Measurements from ENCODE around the gene FARP2. TPM values are rescaled to one million over a fixed set of nuclear protein-coding genes. Genes with fewer than 3 reads are reported as not detected.

Gene FARP2
- total RNA-seq, 1 experiment from 2014 or later = 49.3 TPM

- ChIA-PET CTCF (no interaction called here), POLR2A (no interaction called here), RAD21 (ENCODE audit: low non-redundant PET in 1 of 2, low total read pairs in 2 of 2, uncharacterized antibody in 2 of 2, unreplicated experiment in 2 of 2) (no interaction called here)
- no peaks in the 10 kb centered on the region for H4K20me1 ChIP-seq (ENCODE audit: insufficient read depth)
- BruUV-seq (replicated peaks) = no TSS peak
- intact Hi-C loops (cut with micrococcal nuclease) = no loop called here
- H3K4me2 ChIP-seq (ENCODE audit: low read length) = no peak overlapping the region
- ATAC-seq (peak; percentile 13; the same call in 1 of the 2 replicates), DNase-seq (ENCODE audit: low read depth, low spot score) (no peak)
- no peak overlapping the region for H2AFZ ChIP-seq (ENCODE audit: low read depth, low read length, poor library complexity, severe bottlenecking)
- peaks cover 10 to 19% of the 10 kb centered on the region in 2 experiments for H3K36me3 ChIP-seq (ENCODE audit: control insufficient read depth in 1 of 2, insufficient read depth in 2 of 2, low read length in 2 of 2)
- H3K9me2 ChIP-seq (ENCODE audit: insufficient read depth) = no peaks in the 10 kb centered on the region
- no peaks in the 10 kb centered on the region for H3K4me1 ChIP-seq (ENCODE audit: control insufficient read depth in 1 of 2, insufficient read depth in 2 of 2, low read length in 2 of 2)
- H3K9ac ChIP-seq (ENCODE audit: low read length) = no peak overlapping the region
- no peaks in the 10 kb centered on the region for H3K79me2 ChIP-seq (ENCODE audit: insufficient read depth, low read length)
- H3K9me3 ChIP-seq (ENCODE audit: control insufficient read depth in 1 of 2, insufficient read depth in 1 of 2, low read depth in 1 of 2, low read length in 2 of 2) = no peaks in the 10 kb centered on the region
- no peak for TF ChIP-seq RAD21 (IDR thresholded peaks at IDR 0.05; ENCODE audit: low read depth)
- TF ChIP-seq TCF7L2 (IDR thresholded peaks at IDR 0.05; ENCODE audit: borderline replicate concordance, extremely low read depth, insufficient read depth, insufficient read length) = no peak
- TF ChIP-seq SP1 (IDR thresholded peaks at IDR 0.05; ENCODE audit: low read depth) = no peak
- TF ChIP-seq EZH2 (IDR thresholded peaks at IDR 0.05) = no peak
- TF ChIP-seq ZNF274 (IDR thresholded peaks at IDR 0.05; ENCODE audit: low read depth, low read length) = no peak
- TF ChIP-seq ATF3 (IDR thresholded peaks at IDR 0.05) = no peak
- no peak for TF ChIP-seq SRF (IDR thresholded peaks at IDR 0.05; ENCODE audit: low read depth)
- no peak for TF ChIP-seq REST (IDR thresholded peaks at IDR 0.05; ENCODE audit: low read depth)
- no peak for TF ChIP-seq CBX3 (IDR thresholded peaks at IDR 0.05; ENCODE audit: low read depth)
- TF ChIP-seq MAX (IDR thresholded peaks at IDR 0.05) = no peak
- no peak for TF ChIP-seq POLR2AphosphoS5 (IDR thresholded peaks at IDR 0.05; ENCODE audit: low read depth, low read length)
- TF ChIP-seq CTCF (IDR thresholded peaks at IDR 0.05 in 2 of 3, conservative IDR thresholded peaks at IDR 0.05 in 1 of 3; ENCODE audit: borderline replicate concordance in 1 of 3, insufficient read depth in 1 of 3, low read depth in 2 of 3, low read length in 2 of 3) = no peak
- TF ChIP-seq CEBPB (IDR thresholded peaks at IDR 0.05; ENCODE audit: low read depth) = no peak
- no peak for TF ChIP-seq YY1 (IDR thresholded peaks at IDR 0.05; ENCODE audit: extremely low read depth, insufficient replicate concordance, low read depth, low read length)
- no peaks in the 10 kb centered on the region for H3K27me3 ChIP-seq (ENCODE audit: insufficient read depth, low read length)
- H3K4me3 ChIP-seq (replicated peaks in 1 of 2; ENCODE audit: low read depth in 1 of 2, low read length in 2 of 2) = no peak overlapping the region
- no peak overlapping the region for H3K27ac ChIP-seq (ENCODE audit: low read depth, low read length)
These were observed 134.9 kb downstream of the FARP2 start for GRCh38 chr2:241490825-241491506.

All from HCT116 (cell line).